HCT116 (cell line): ENCODE results near the gene OR4A5.
"Not testable (repeated sequence)": the region's sequence is repeated elsewhere in the genome, so short reads cannot be mapped to it uniquely, and the experiment has no call there.

Source experiments
- EZH2 ChIP-seq: fragments of 200-600 bp; sonication (generic); IDR thresholded peaks from 2 replicates; pipeline ENCODE4 v1.6.1; 2017; ENCODE audit warnings: antibody characterized with exemption, mixed run types
- POLR2A ChIP-seq: IDR thresholded peaks from 2 replicates; pipeline ENCODE4 v1.7.0; 2011; ENCODE audit warnings: borderline replicate concordance; ENCODE audit not compliant: insufficient read depth, insufficient read length; ENCODE audit errors: extremely low read depth
- POLR2AphosphoS5 ChIP-seq: IDR thresholded peaks from 2 replicates; pipeline ENCODE4 v1.6.1; 2011; ENCODE audit warnings: mild to moderate bottlenecking, low read depth, low read length, moderate library complexity
- SRF ChIP-seq: IDR thresholded peaks from 2 replicates; pipeline ENCODE4 v1.6.1; 2012; ENCODE audit warnings: low read depth
- ZBTB33 ChIP-seq: IDR thresholded peaks from 2 replicates; pipeline ENCODE4 v1.6.1; 2011; ENCODE audit warnings: mild to moderate bottlenecking, low read length, moderate library complexity; ENCODE audit not compliant: insufficient replicate concordance; ENCODE audit errors: extremely low read depth
- TF ChIP-seq, protein P1 (sequence below), 3 experiments: fragments of 200-600 bp in 1 of 3; sonication (generic) in 1 of 3; IDR thresholded peaks in 2 of 3; conservative IDR thresholded peaks in 1 of 3; 2 replicates each; pipeline ENCODE4 v1.5.1; 2012 to 2017; ENCODE audit warnings: low read depth in 2 of 3, low read length in 2 of 3, antibody characterized with exemption in 1 of 3, borderline replicate concordance in 1 of 3, control low read depth in 1 of 3, mild to moderate bottlenecking in 1 of 3, mixed read lengths in 1 of 3, mixed run types in 1 of 3, moderate library complexity in 1 of 3; ENCODE audit not compliant: insufficient read depth in 1 of 3
- TF ChIP-seq, protein P2 (sequence below): IDR thresholded peaks from 2 replicates; pipeline ENCODE4 v1.6.1; 2012; ENCODE audit warnings: low read depth

DNA sequence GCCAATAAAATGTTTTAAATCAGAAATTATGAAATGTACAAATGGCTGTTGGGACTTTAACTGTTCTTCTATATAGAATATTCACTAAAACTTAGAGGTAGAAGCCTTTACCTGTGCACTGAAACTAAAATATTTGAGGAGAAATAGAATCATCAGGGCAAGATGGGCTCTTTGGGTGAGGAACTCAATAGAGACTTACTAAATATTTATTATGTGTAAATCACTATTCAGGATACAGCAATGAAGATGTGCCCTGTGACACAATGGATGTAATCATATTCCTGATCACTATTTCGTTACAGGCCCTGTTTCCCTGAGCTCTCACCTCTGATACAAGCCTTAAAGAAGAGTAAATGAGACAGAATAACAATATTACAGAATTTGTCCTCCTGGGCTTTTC lies at the start of gene OR4A5:
- not testable (repeated sequence) for TF ChIP-seq POLR2A, EZH2, ZBTB33, SRF, POLR2AphosphoS5
- TF ChIP-seq, protein P1, sequence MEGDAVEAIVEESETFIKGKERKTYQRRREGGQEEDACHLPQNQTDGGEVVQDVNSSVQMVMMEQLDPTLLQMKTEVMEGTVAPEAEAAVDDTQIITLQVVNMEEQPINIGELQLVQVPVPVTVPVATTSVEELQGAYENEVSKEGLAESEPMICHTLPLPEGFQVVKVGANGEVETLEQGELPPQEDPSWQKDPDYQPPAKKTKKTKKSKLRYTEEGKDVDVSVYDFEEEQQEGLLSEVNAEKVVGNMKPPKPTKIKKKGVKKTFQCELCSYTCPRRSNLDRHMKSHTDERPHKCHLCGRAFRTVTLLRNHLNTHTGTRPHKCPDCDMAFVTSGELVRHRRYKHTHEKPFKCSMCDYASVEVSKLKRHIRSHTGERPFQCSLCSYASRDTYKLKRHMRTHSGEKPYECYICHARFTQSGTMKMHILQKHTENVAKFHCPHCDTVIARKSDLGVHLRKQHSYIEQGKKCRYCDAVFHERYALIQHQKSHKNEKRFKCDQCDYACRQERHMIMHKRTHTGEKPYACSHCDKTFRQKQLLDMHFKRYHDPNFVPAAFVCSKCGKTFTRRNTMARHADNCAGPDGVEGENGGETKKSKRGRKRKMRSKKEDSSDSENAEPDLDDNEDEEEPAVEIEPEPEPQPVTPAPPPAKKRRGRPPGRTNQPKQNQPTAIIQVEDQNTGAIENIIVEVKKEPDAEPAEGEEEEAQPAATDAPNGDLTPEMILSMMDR (IDR thresholded peaks at IDR 0.05 in 2 of 3, conservative IDR thresholded peaks at IDR 0.05 in 1 of 3; ENCODE audit: borderline replicate concordance in 1 of 3, insufficient read depth in 1 of 3, low read depth in 2 of 3, low read length in 2 of 3), result not testable (repeated sequence)
- TF ChIP-seq, protein P2, sequence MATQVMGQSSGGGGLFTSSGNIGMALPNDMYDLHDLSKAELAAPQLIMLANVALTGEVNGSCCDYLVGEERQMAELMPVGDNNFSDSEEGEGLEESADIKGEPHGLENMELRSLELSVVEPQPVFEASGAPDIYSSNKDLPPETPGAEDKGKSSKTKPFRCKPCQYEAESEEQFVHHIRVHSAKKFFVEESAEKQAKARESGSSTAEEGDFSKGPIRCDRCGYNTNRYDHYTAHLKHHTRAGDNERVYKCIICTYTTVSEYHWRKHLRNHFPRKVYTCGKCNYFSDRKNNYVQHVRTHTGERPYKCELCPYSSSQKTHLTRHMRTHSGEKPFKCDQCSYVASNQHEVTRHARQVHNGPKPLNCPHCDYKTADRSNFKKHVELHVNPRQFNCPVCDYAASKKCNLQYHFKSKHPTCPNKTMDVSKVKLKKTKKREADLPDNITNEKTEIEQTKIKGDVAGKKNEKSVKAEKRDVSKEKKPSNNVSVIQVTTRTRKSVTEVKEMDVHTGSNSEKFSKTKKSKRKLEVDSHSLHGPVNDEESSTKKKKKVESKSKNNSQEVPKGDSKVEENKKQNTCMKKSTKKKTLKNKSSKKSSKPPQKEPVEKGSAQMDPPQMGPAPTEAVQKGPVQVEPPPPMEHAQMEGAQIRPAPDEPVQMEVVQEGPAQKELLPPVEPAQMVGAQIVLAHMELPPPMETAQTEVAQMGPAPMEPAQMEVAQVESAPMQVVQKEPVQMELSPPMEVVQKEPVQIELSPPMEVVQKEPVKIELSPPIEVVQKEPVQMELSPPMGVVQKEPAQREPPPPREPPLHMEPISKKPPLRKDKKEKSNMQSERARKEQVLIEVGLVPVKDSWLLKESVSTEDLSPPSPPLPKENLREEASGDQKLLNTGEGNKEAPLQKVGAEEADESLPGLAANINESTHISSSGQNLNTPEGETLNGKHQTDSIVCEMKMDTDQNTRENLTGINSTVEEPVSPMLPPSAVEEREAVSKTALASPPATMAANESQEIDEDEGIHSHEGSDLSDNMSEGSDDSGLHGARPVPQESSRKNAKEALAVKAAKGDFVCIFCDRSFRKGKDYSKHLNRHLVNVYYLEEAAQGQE, result not testable (repeated sequence)
